ENCODE results near the gene TBX3.

The TBX3 gene

DNA sequence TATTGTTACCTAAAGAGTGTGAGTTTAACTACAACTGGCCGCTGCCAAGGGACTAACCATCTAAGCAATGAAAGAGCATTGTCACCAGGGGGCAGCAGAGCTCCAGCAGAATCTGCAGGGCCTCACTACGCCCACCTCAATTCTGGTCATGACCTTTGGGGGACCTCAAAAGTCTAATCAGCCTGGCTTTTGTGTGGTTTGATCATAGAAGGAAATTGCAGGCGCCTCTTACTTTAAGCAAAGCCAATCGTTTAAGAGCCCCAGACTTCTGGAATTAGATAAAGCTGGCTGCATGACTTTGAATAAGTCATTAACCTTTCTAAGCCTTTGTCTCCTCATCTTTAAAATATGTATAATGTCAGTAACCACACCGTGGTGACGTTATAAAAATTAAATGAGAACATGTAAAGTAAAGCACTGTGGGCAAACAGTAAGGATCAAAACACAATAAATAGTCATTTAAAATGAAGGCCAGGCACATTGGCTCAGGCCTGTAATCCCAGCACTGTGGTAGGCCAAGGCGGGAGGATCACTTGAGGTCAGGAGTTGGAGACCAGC, 58.6 kb downstream of the TBX3 start:
- peak; percentile 41 for DNase-seq (ENCODE audit: low spot score)

DNA sequence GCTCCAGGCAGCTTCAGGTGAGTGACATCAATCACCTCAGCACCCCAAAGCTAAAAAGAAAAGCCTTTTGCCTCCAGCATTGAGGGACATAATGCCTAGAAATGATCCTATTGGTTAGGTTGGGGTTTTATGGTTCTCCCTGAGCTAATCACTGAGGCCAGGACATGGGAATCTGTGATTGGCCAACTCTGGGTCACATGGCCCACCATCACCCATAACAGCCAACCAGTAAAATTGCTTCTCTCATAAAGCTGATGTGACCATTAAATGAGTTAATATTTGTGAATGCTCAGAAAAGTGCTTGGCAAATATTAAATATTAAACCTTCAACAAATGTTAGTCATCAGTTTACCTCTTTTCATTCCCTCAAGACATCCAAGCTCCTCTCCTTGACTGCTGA, 60.2 kb downstream of the TBX3 start:
- DNase-seq (ENCODE audit: low spot score) = no peak

Measured in hepatic stellate cell (primary cell).